Bronchial epithelial cell (primary cell): ENCODE results near the gene PI4KB. TPM values are rescaled to one million over a fixed set of nuclear protein-coding genes. Genes with fewer than 3 reads are reported as not detected.
A peak's percentile ranks its signal among the peaks of the same experiment; 100 is the strongest.

ENCODE experiments used
- DNase-seq: peaks from one replicate; pipeline ENCODE4 v3.0.0-alpha.2; 2010; ENCODE audit warnings: low read depth
- FAIRE-seq: peaks from 2 replicates; lab custom pipeline; 2011; peaks lifted over from hg19 to GRCh38; lab: Jason Lieb, UNC
- H3K27me3 ChIP-seq: 2 replicates; pipeline ENCODE4 v1.5.1; 2011; ENCODE audit warnings: low read length; ENCODE audit not compliant: control insufficient read depth, insufficient read depth
- H3K36me3 ChIP-seq: 2 replicates; pipeline ENCODE4 v1.5.1; 2011; ENCODE audit warnings: low read length; ENCODE audit not compliant: control insufficient read depth, insufficient read depth
- H3K4me3 ChIP-seq: 2 replicates; pipeline ENCODE4 v1.5.1; 2011; ENCODE audit warnings: mild to moderate bottlenecking, low read depth, low read length, control low read depth
- total RNA-seq: library from RNA; depleted of rRNA; stranded (reverse); fragments of >200 nt; gene quantifications from 2 replicates; pipeline ENCODE4 v1.2.1, GENCODE V29; 2014
- TF ChIP-seq, protein P1 (sequence below): IDR thresholded peaks from 2 replicates; pipeline ENCODE4 v1.5.1; 2011; ENCODE audit warnings: mild to moderate bottlenecking, moderate library complexity, low read length, control low read depth, inconsistent platforms; ENCODE audit not compliant: insufficient read depth, severe bottlenecking

PI4KB gene
- total RNA-seq, 1 donor from 2014 or later: 20.8 TPM

DNA sequence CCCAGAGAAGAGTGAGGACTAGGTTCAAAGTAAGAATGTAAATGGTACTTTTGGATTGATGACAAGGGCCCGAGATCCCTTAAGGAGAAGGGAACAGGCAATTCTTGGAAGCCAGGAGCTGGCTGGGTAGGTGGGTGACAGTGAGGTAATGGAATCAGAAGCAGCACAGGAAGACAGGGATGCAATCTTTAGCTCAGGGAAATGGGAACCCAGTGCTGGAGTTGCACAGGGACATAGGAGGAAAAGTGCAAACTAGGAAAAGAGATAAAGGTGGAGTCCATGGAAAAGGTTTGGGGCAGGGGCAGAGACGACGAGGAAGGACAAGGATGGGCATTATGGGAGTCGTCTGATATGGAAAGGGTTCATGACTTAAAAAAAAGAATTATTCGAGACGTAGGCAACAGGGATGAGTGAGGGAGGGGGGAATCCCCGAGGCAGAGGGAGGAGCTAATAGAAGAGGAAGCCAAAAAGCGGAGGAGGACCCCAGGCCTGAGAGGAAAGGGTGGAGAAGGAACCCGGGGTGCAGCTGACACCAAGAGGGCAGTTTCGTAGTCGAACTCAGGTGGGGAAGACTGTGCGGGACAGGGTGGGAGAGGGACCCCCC is 495 bp downstream of the PI4KB start:
- DNase-seq (peak; percentile 51), FAIRE-seq (no peak)
- Histone ChIP-seq H3K27me3 (no peaks in the 10 kb centered on the region), H3K4me3 (peak overlapping the region; percentile 83), H3K36me3 (peaks cover 11% of the 10 kb centered on the region)
- TF ChIP-seq, protein P1, sequence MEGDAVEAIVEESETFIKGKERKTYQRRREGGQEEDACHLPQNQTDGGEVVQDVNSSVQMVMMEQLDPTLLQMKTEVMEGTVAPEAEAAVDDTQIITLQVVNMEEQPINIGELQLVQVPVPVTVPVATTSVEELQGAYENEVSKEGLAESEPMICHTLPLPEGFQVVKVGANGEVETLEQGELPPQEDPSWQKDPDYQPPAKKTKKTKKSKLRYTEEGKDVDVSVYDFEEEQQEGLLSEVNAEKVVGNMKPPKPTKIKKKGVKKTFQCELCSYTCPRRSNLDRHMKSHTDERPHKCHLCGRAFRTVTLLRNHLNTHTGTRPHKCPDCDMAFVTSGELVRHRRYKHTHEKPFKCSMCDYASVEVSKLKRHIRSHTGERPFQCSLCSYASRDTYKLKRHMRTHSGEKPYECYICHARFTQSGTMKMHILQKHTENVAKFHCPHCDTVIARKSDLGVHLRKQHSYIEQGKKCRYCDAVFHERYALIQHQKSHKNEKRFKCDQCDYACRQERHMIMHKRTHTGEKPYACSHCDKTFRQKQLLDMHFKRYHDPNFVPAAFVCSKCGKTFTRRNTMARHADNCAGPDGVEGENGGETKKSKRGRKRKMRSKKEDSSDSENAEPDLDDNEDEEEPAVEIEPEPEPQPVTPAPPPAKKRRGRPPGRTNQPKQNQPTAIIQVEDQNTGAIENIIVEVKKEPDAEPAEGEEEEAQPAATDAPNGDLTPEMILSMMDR: no peak

- H3K36me3 ChIP-seq: peaks cover 11% of the 10 kb centered on the region
- TF ChIP-seq, protein P1: no peak
- FAIRE-seq (no peak), DNase-seq (peak; percentile 49)
- H3K27me3 ChIP-seq: no peaks in the 10 kb centered on the region
- no peak overlapping the region for H3K4me3 ChIP-seq
Observed at GRCh38 chr1:151325646-151326429, 1.4 kb downstream of the PI4KB start.

DNA sequence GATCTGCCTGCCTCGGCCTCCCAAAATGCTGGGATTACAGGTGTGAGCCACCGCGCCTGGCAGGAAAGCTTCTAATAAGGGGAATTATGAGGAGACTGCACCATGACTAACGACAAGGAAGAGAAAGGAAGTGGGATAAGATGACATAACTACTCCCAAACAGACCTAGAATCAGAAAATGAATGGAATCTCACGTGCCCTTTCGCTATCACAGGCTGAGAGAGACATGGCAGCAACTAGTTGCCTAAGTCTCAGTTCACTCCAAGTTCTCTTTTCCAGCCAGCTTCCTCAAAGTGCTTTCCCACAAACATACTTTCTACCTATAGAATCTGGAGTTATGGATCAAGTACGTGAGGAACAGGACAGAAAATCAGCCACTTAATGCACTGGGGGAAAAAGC is 2.0 kb downstream of the PI4KB start:
- peaks cover 12% of the 10 kb centered on the region for H3K36me3 ChIP-seq
- TF ChIP-seq, protein P1: no peak
- H3K4me3 ChIP-seq: no peak overlapping the region
- FAIRE-seq: no peak
- no peak for DNase-seq
- H3K27me3 ChIP-seq: no peaks in the 10 kb centered on the region

DNA sequence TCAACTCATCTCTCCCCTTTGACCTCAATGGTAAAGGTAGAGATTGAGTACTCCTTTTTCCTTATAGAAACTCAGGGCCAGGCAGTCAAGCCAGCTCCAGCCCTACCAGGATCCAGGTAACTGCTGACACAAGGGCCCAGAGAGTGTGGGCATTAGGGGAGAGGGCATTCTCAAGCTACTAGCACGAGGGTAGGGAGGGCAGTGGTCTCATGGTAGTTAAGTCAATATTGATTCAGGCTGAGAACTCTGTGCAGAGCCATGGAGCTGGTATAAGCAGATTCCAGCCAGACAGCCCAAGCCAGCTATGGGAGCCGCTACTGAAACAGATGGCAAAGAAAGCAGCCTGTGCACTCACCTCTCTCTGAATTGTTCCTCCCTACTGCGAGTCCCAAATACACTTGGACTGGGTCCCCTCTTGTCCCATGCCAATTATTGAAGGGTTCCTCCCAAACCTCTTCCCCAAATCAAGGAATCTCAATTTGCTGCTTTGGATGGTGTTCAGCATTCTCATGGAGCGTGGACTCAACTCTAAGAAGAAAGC is 2.8 kb downstream of the PI4KB start:
- TF ChIP-seq, protein P1: no peak
- H3K36me3 ChIP-seq: peaks cover 12% of the 10 kb centered on the region
- FAIRE-seq: no peak
- no peaks in the 10 kb centered on the region for H3K27me3 ChIP-seq
- DNase-seq: no peak
- no peak overlapping the region for H3K4me3 ChIP-seq

- TF ChIP-seq, protein P1: no peak
Observed at GRCh38 chr1:151318975-151319374, 8.2 kb downstream of the PI4KB start.

More at GRCh38 chr1:151318975-151319374, 8.2 kb downstream of the PI4KB start:
- FAIRE-seq (no peak), DNase-seq (no peak)
- Histone ChIP-seq H3K36me3 (peaks cover 10% of the 10 kb centered on the region), H3K27me3 (no peaks in the 10 kb centered on the region), H3K4me3 (no peak overlapping the region)
